Mesothelial cell of epicardium (in vitro differentiated cells): ENCODE data around the gene NUP58. TPM values are rescaled to one million over a fixed set of nuclear protein-coding genes. Genes with fewer than 3 reads are reported as not detected.
A peak's percentile ranks its signal among the peaks of the same experiment; 100 is the strongest.
"Not testable (repeated sequence)": the region's sequence is repeated elsewhere in the genome, so short reads cannot be mapped to it uniquely, and the experiment has no call there.

ENCODE experiments used
- DNase-seq, 2 experiments: peaks; one replicate each; pipeline ENCODE4 v3.0.0; 2021; ENCODE audit warnings: low spot score in 2 of 2; ENCODE audit not compliant: unreplicated experiment in 2 of 2
- H3K27ac Mint-ChIP-seq: 2 replicates; pipeline ENCODE4 v1.8.0; 2021; ENCODE audit warnings: mixed read lengths
- H3K27me3 Mint-ChIP-seq: 2 replicates; pipeline ENCODE4 v1.8.0; 2021; ENCODE audit warnings: low read depth, mixed read lengths
- H3K36me3 Mint-ChIP-seq: 2 replicates; pipeline ENCODE4 v1.8.0; 2021; ENCODE audit warnings: mixed read lengths
- H3K4me1 Mint-ChIP-seq: 2 replicates; pipeline ENCODE4 v1.8.0; 2021; ENCODE audit warnings: mixed read lengths
- H3K4me3 Mint-ChIP-seq: 2 replicates; pipeline ENCODE4 v1.8.0; 2021; ENCODE audit warnings: mild to moderate bottlenecking, moderate library complexity, mixed read lengths
- H3K9me3 Mint-ChIP-seq: 2 replicates; pipeline ENCODE4 v1.8.0; 2021; ENCODE audit warnings: mixed read lengths
- total RNA-seq: library from RNA; stranded (reverse); gene quantifications from 3 replicates; pipeline ENCODE4 v1.2.1, GENCODE V29; 2021
- TF ChIP-seq, protein P1 (sequence below): fragments of 200-600 bp; sonication (generic); IDR thresholded peaks from one replicate; pipeline ENCODE4 v1.5.0; 2021; ENCODE audit warnings: antibody characterized with exemption; ENCODE audit not compliant: unreplicated experiment

NUP58 gene
- total RNA-seq, 1 donor from 2014 or later, result 60.3 TPM

DNA sequence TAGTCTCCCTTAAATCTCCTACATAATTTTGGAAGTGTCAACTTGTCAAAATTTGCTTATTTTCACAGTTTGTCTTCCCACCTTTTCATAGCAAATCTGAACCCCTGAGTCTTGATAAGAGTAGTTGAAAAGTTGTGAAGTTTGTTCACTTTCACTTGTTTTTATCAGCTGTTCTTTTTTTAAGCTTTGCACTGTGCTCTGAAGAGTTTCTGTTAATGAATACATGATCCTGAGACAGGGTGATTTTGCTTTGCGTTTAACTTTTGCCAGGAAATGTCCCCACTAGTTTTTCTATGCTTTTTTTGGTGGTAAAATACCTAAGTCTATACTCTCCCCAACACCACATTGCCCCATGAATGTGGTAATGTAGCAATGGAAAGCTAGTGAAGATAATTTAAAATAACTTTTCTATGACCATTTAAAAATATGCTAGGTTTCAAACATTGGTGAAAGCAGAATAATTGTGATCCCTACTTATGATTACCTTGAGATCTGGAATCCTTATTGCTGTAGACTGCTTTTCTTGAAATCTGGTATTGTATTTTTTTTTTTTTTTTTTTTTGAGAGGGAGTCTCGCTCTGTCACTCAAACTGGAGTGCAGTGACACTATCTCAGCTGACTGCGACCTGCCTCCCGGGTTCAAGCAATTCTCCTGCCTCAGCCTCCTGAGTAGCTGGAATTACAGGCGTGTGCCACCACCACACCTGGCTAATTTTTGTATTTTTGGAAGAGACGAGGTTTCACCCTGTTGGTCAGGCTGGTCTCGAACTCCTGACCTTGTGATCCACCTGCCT, 5.4 kb downstream of the NUP58 start:
- peaks cover 30% of the 10 kb centered on the region for H3K36me3 Mint-ChIP-seq
- TF ChIP-seq, protein P1, sequence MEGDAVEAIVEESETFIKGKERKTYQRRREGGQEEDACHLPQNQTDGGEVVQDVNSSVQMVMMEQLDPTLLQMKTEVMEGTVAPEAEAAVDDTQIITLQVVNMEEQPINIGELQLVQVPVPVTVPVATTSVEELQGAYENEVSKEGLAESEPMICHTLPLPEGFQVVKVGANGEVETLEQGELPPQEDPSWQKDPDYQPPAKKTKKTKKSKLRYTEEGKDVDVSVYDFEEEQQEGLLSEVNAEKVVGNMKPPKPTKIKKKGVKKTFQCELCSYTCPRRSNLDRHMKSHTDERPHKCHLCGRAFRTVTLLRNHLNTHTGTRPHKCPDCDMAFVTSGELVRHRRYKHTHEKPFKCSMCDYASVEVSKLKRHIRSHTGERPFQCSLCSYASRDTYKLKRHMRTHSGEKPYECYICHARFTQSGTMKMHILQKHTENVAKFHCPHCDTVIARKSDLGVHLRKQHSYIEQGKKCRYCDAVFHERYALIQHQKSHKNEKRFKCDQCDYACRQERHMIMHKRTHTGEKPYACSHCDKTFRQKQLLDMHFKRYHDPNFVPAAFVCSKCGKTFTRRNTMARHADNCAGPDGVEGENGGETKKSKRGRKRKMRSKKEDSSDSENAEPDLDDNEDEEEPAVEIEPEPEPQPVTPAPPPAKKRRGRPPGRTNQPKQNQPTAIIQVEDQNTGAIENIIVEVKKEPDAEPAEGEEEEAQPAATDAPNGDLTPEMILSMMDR, result no peak
- H3K4me1 Mint-ChIP-seq, result peaks cover 20% of the 10 kb centered on the region
- no peak overlapping the region for H3K4me3 Mint-ChIP-seq
- peak overlapping the region; percentile 40 for H3K27ac Mint-ChIP-seq
- no peaks in the 10 kb centered on the region for H3K9me3 Mint-ChIP-seq
- DNase-seq, result no peak
- no peaks in the 10 kb centered on the region for H3K27me3 Mint-ChIP-seq

DNA sequence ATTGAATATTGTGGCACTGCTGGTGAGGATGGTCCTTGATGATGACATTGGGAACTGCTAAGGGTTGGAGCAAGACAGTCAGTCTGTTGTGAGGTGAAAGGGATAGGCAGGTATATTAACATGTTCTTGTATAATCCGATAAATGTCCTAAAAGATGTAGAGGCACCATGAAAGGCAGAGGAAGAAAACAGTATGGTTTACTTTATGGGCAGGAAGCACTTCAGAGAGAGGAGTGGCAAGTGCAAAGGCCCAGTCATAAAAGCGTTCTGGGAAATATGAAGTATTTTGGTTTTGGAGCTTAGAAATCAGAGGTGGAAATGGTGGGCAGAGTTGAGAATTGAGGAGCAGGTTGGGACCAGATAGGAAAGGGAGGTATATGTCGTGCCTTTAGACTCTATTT, 9.5 kb downstream of the NUP58 start:
- TF ChIP-seq, protein P1, result no peak
- H3K4me1 Mint-ChIP-seq, result no peaks in the 10 kb centered on the region
- H3K4me3 Mint-ChIP-seq, result no peak overlapping the region
- H3K27ac Mint-ChIP-seq, result no peak overlapping the region
- no peak for DNase-seq
- no peaks in the 10 kb centered on the region for H3K9me3 Mint-ChIP-seq
- H3K27me3 Mint-ChIP-seq, result no peaks in the 10 kb centered on the region
- peaks cover 39% of the 10 kb centered on the region for H3K36me3 Mint-ChIP-seq

DNA sequence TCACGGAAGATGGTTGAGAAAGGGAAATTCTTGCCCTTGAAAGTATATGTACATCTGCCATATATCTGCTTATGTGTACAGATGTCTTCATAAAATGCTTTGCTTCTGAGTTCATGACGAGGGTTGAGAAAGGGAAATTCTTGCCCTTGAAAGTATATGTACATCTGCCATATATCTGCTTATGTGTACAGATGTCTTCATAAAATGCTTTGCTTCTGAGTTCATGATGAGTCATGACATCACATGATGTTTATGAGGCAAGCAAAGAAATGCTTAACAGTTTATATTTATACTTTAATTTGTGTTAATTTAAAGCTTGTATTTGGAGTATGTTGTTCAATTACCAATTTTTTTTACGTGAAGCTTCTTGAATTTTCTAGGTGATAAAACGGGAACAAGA, 17.5 kb downstream of the NUP58 start:
- not testable (repeated sequence) for H3K9me3 Mint-ChIP-seq, H3K4me1 Mint-ChIP-seq, H3K27me3 Mint-ChIP-seq, DNase-seq, H3K27ac Mint-ChIP-seq, H3K4me3 Mint-ChIP-seq
- H3K36me3 Mint-ChIP-seq, result peaks cover 22% of the 10 kb centered on the region

DNA sequence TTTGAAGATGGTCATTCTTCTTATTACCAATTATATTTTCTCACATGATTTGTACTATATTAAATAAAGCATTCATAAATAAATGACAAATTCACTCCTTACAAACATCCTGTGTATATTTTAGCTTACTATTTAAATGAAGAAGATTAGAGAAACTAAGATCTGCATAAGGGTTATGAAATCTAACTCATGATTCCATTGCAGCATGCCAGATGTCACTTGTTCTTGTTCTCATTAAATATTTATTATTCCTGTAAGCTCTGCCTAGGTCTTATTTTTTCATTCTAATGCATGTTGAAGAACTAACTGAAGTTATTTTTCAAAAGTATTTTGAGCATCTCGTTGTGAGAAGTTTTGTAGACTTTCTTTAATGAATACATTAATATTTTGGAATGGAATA, 18.3 kb downstream of the NUP58 start:
- Mint-ChIP-seq H3K27me3 (no peaks in the 10 kb centered on the region), H3K4me1 (peaks cover 2% of the 10 kb centered on the region), H3K36me3 (peaks cover 21% of the 10 kb centered on the region), H3K27ac (no peak overlapping the region), H3K4me3 (no peak overlapping the region), H3K9me3 (no peaks in the 10 kb centered on the region)
- DNase-seq, result no peak
- TF ChIP-seq, protein P1, result no peak

DNA sequence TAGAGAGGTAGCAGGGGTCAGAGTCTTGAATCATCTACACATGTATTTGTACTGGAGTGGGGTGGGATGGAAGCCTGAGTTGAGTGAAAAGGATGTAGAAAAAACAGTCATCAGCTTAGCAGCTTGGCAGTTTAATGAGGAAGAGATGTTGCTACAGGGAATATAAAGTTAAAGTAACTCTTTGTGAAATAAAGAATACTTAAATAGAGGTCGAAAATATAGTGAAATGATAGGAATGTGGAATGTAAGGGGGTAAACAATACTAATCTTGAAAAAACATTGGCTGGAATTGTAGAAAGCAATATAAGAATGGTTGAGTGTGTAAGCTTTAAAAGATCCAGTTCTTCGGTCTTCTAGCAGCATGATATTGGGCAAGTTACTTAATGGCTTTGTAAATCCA, 22.7 kb downstream of the NUP58 start:
- Mint-ChIP-seq H3K36me3 (peaks cover 21% of the 10 kb centered on the region), H3K4me1 (no peaks in the 10 kb centered on the region), H3K4me3 (no peak overlapping the region), H3K27me3 (no peaks in the 10 kb centered on the region), H3K9me3 (no peaks in the 10 kb centered on the region), H3K27ac (peak overlapping the region; percentile 4)
- TF ChIP-seq, protein P1, result no peak
- DNase-seq, result no peak

DNA sequence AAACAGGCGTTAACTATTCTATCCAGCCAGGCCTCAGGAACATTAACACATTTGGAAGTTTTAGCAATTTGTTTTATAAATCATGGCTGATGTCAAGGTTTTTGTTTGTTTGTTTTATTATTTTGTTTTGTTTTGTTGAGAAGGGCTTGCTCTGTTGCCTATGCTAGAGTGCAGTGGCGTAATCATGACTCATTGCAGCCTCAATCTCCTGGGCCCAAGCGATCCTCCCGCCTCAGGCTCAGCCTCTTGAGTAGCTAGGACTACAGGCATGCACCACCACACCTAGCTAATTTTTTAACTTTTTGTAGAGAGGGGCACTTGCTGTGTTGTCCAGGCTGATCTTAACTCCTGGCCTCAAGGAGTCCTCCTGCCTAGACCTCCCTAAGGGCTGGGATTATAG, 28.3 kb downstream of the NUP58 start:
- no peak overlapping the region for H3K4me3 Mint-ChIP-seq
- no peak for DNase-seq
- no peaks in the 10 kb centered on the region for H3K4me1 Mint-ChIP-seq
- peak overlapping the region; percentile 7 for H3K27ac Mint-ChIP-seq
- TF ChIP-seq, protein P1, result no peak
- H3K9me3 Mint-ChIP-seq, result no peaks in the 10 kb centered on the region
- H3K36me3 Mint-ChIP-seq, result peaks cover 34% of the 10 kb centered on the region
- H3K27me3 Mint-ChIP-seq, result no peaks in the 10 kb centered on the region
